Articular chondrocyte of knee joint (primary cell): ENCODE results near the gene RXFP1. TPM values are rescaled to one million over a fixed set of nuclear protein-coding genes. Genes with fewer than 3 reads are reported as not detected.

Experiments used
- small RNA-seq: library from RNA; depleted of rRNA; stranded (forward); fragments of <200 nt; gene quantifications from one replicate; pipeline ENCODE3, GENCODE V24; 2012
- total RNA-seq: library from RNA; depleted of rRNA; stranded (reverse); fragments of >200 nt; gene quantifications from 2 replicates; pipeline ENCODE4 v1.2.3, GENCODE V29; 2012

The RXFP1 gene
- total RNA-seq: 0.13 and 0.97 TPM in 2 replicates

DNA sequence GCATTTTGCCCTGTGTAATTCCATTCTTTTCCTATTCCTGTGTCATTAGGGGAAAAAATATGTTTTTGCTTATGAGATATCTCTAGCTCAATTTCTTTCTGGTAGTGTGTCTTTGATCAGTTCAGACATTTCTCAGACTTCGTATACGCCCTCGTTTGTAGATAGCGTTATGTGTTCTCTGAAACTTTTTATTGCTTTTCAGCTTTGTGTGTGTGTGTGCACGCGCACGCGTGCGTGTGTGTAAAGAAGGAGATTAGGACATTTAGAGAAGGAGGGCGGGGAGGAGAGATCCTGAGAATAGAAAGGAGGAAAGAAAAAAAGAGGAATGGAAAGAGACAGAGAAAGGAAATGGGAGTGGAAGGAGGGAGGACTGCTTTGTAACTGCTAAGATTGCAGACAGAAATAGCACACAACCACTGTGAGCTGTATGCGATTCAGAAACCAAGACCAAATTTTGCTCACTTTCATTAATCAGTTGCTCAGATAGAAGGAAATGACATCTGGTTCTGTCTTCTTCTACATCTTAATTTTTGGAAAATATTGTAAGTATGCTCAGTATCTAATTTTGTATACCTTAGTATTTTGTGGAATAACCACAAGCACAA, at the start of gene RXFP1:
Gene RXFP1, plus strand, starts transcription at position 399 of the 605 bp plus-strand sequence. Its CDS starts 95 bp downstream, at position 494.

GRCh38 chr4:158671665-158671914, 149.9 kb downstream of the RXFP1 start, which contains the start of gene C4orf46:
Gene C4orf46, minus strand, starts transcription at chr4:158671887. Its CDS starts 86 bp downstream, at chr4:158671801.

DNA sequence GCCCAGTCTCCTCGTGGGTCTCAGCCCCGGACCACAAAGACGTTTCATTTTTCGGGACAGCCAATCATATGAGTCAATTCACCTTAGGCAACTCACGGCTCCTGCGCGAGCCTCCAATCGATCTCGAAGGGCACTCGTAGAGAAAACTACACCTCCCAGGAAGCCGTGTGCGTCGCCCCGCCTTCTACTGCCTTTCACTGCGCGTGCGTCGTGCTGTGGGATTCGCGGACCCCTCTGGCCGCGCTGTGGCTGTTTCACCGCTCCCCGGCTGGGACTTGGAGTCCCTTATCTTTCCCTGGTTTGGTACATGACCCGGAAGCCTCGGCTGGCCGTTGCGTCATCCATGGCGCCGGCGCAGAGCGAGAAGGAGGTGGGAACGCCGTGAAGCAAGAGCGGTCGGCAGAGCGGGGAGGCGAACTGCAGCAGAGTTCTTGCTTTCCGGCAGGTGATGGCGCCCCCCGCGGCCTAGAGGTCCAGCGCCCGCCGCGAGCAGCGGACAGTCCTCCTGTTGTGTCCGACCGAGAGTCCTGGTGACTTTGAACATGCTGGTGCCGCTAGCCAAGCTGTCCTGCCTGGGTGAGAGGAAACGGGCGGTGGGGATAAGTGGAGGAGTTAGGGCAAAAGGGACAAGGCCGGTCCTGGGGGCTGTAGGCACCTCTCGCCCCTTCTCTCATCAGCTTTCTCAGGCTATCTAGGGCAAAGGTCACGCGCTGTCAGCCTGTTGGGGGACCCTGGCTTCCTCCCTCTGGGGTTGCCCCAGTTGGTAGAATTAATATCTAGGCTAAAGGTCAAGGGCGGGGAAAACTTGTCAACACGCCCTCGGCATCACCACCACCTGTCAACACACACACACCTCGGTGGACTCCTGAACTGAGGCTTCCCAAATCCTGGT, 150.5 kb downstream of the RXFP1 start, which contains the start of gene ETFDH:
Gene ETFDH, plus strand, starts transcription at position 382 of the 892 bp plus-strand sequence. Its CDS starts 161 bp downstream, at position 543.

Small RNAs within 50 kb of the gene (small RNA-seq; reads per million reads assigned to genes)
- gene RF00012: not detected

Other genes with a start within 250 kb of the RXFP1 start
- 17.8 and 37.0 TPM in 2 replicates for gene C4orf46, start 150.0 kb downstream of the RXFP1 start, total RNA-seq
- 33.7 and 44.6 TPM in 2 replicates for gene ETFDH, start 150.4 kb downstream of the RXFP1 start, total RNA-seq
- 17.5 and 27.3 TPM in 2 replicates for gene PPID, start 201.5 kb downstream of the RXFP1 start, total RNA-seq
- 79.6 and 96.2 TPM in 2 replicates for gene FNIP2, start 247.1 kb downstream of the RXFP1 start, total RNA-seq